GM10266 (cell line): ENCODE results near the gene S100A2.

ENCODE experiments used
- DNase-seq: peaks from one replicate; pipeline ENCODE4 v3.0.0; 2012; ENCODE audit errors: extremely low spot score
- TF ChIP-seq, protein P1 (sequence below): IDR thresholded peaks from 2 replicates; pipeline ENCODE4 v1.5.1; 2012; ENCODE audit warnings: mild to moderate bottlenecking, low read depth; ENCODE audit not compliant: control insufficient read depth, insufficient read depth; ENCODE audit errors: missing control alignments

Gene S100A2

DNA sequence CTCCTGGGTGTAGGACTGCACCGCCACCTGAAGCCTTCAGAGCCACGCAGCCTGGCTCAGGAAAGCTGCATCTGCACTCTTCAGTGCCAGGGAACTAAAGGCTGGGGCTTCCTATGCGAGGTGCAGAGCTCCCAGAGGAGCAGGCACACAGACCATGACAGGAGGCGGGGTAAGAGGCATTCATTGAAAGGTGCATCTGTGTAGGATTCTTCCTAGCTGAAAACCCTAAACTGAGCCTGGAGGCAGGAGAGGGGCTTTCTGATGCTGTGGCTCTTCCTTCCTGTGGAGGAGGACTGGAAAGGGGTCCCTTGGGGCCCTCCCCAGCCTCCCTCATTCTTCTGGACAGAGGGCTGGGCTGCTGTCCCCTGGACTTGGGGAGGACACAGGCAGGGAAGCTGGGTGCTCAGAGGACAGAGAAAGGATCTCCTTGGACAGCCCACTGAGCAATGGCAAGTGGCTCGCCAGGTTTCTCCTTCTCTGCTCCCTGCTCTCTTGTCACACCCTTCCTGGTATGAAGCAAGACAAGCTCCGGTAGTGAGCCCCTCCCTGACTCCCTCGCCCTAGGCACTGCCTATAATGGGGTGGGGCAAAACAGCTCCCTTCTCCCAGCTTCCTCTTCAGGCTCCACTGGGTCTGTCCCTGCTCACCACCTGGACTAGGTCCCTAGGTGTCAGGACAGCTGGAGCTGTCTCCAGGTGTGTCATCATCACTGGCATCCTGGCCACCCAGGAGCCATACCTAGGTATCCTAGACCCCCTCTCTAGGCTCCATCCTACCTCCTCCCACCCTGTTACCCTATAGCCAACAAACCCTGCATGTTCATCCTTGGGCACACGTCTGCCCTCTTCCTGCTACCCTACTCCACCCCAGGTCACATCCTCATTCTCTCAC is 49.9 kb downstream of the S100A2 start:
- TF ChIP-seq, protein P1, sequence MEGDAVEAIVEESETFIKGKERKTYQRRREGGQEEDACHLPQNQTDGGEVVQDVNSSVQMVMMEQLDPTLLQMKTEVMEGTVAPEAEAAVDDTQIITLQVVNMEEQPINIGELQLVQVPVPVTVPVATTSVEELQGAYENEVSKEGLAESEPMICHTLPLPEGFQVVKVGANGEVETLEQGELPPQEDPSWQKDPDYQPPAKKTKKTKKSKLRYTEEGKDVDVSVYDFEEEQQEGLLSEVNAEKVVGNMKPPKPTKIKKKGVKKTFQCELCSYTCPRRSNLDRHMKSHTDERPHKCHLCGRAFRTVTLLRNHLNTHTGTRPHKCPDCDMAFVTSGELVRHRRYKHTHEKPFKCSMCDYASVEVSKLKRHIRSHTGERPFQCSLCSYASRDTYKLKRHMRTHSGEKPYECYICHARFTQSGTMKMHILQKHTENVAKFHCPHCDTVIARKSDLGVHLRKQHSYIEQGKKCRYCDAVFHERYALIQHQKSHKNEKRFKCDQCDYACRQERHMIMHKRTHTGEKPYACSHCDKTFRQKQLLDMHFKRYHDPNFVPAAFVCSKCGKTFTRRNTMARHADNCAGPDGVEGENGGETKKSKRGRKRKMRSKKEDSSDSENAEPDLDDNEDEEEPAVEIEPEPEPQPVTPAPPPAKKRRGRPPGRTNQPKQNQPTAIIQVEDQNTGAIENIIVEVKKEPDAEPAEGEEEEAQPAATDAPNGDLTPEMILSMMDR: no peak
- DNase-seq: no peak

DNA sequence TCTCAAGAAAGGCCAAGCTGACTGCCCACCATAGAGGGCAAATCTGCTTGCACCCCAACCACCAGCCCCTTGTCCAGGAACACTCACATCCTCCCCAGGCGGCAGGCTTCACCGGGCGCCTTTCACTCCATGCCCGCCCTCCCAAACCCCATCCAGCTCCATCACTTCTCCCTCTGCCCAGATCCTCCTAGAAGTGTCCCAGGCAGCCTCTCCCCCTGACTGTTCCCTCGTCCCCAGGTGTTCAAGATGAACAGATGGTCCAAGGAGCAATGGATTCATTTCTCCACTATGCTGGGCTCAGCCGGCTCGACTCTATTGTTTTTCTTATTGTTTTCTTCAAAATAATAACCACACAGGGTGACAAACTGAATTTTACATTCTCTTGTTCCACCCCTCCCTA is 52.0 kb downstream of the S100A2 start:
- TF ChIP-seq, protein P1: no peak

DNA sequence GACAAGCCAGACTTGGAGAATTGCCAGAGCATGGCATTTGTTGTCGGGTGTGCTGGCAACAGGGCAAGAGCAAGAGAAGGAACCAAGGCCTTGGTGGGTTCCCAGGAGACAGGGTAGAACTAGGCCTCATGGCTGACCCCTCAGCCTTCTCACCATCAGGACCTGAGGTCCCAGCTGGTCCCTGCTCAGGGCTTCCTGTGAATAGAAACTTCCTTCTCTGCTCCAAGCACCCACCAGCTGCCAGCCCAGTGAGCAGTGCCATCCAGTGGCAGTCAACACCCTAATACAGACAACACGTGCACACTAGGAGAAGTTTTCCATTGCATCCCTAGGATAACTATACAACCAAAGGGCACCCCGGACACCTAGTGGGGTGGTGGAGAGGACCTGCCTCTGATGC is 52.6 kb downstream of the S100A2 start:
- DNase-seq: no peak
- TF ChIP-seq, protein P1: no peak

More for the DNA sequence above, 52.0 kb downstream of the S100A2 start:
- no peak for DNase-seq
